ENCODE measurements around the gene PODN.

Gene PODN

DNA sequence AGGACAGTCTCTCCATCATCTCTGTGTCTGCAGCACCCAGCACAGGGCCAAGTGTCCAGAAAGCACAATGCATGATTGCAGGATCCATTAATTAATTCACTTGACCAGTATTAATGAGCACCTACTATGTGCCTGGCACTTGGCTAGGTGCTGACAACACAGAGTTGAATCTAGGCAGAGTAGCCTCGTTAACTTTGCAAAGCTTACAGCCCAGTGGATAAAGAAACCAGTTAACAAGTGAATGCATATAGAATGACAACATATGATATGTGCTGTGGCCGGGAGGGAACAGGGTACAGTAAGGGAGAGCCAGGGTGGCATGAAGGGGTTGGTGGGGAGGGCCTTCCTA, 69.6 kb downstream of the PODN start:
- DNase-seq (ENCODE audit: low spot score), result no peak

DNA sequence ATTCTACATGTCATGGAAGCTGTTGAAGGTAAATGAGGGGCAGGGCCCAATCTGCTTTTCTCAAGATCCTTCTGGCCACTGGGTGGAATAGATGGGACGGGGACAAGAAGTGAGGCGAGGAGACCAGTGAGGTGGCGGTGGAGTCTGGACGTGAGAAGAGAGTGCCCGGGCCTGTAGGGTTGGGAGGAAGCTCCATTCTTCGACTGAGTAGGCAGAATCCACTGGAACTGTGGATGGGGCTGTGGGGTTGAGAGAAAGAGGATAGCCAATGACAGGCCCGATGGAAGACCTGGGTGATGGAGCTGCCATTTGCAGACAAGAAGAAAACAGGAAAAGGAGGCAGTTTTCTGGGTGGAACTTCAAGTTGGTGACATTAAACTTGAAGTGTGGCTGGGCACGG, 70.2 kb downstream of the PODN start:
- no peak for DNase-seq (ENCODE audit: low spot score)

DNA sequence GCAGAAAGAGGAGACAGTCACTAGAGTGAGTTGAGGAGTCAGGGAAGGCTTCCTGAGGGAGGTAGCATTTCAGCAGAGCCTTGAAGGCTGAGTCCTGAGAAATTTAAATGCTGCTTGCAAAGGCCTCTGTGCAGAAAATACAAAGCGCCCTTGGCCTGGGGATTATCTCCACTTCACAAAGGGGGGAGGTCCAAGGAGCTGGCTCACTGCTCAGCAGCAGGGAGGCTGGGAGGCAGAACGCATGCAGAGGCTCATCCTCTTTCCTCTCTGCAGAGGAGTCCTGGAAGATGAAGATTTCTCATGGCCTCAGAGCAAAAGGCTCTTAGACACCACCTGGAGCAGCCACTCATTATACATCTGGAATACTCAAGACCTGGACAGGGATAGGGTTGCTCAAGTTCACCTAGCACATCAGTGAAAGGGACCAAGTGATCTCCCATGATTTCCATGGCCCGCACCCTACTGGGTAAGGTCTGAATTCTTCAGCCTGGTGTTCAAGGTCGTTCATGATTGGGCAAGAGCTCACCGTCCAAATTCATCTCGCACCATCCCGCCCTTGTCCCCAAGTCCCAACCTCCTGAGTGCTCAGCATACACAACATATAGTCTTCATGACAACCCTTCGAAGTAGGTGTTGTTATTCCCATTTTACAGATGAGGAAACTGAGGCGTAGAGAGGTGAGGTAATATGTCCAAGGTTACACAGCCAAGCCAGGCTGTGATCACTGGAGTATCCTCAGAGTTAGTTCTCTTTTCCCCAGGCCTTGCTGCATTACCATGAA, 71.4 kb downstream of the PODN start:
- no peak for DNase-seq (ENCODE audit: low spot score)

DNA sequence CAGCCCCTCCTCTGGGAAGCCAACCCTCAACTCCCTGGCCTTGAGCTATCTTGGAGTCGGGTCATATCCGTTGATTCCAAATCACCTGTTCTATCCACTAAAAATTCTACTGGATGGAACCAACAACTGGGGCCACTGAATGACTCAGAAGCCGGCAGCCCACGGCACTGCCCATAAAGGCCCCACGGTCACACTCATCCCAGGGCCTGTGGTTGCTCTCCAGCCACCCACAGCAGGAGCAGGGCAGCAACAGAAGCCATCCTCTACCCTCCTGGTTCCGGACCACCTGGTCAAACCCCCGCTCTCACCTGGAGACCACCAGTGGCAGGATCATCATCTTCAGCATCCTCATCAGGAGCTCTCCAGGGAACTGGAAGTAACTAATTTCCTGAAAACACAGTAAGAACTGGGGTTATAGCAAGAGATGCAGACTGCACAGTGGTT, 72.1 kb downstream of the PODN start:
- no peak for DNase-seq (ENCODE audit: low spot score)
